Putamen (tissue), 1 donor: ENCODE measurements around the gene IL24.
"Not testable (repeated sequence)": the region's sequence is repeated elsewhere in the genome, so short reads cannot be mapped to it uniquely, and the experiment has no call there.

Experiments
- DNase-seq: peaks from one replicate; pipeline ENCODE4 v3.0.0-alpha.2; 2016; ENCODE audit warnings: low spot score

The IL24 gene

DNA sequence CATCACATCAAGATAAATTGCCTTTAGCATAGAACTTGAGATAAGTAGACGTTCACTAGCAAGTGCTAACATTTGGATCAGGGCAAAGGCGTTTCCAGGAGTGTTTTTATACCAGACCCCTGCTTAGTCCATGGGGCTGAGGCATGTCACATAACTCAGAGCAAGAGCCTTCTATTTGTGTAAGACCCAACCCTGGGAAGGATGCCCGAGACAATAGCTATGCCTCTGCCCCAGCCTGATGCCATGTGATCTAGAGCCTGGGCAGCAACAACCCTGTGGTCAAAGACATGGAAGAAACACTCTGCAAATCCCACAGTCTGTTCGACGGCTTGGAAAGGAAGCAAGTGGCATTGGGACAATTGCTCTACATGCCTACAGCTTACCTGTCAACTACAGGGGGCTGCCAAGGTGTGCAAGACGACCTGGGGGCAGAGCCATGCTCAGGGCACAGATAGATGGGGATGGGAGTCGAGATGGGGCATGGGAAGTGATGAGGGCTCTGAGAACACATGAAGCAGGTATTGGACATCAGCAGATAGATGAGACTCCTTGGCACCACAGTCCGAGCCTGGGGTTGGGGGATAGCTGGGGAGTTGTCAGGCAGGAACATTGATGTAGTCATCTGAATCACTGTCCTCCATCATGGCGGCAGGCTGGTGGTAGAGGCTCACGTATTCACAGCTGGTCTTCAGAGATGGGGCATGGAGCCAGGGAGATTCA lies 7.3 kb downstream of the IL24 start:
- no peak for DNase-seq

DNA sequence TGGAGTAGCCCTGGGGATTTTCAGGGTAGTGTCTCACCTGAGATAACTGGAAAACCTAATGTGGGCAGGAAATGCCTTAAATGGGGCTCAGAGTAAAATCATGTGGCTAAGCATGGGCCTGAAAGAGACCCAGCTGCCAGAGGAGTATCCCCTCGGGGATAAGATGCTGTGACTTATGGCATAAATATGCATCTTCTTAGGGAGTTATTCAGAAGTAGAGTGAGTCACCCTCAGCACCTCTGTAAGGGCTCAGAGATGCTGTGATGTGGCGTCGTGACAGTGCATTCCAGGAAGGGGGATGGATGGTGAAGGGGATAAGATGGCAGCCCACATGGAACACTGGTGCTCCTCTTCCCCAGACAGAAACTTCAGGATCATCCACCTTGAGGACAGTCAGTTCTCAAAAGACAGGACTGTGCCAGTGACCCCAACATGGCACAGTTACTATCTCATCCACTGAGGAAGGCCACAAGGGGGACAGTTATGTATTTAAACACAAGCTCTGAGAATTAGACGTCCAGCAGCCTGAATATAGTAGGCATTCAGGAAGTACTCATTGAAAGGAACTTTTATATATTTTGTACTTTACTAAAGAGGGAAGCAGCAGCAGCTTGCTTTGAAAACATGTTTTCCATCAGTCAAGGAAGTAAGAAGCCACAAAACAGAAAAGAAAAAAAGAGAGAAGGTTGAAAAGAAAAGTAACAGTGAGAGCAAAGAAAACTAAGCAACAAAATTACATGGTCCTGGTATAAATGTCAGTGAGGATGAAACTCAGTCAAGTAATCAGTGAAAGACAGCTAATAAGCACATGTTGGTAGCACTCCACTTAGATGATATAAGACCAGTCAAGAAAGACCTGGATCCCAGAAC lies 8.3 kb downstream of the IL24 start:
- DNase-seq = no peak

GRCh38 chr1:206907304-206907991 lies 10.2 kb downstream of the IL24 start:
- DNase-seq = no peak

DNA sequence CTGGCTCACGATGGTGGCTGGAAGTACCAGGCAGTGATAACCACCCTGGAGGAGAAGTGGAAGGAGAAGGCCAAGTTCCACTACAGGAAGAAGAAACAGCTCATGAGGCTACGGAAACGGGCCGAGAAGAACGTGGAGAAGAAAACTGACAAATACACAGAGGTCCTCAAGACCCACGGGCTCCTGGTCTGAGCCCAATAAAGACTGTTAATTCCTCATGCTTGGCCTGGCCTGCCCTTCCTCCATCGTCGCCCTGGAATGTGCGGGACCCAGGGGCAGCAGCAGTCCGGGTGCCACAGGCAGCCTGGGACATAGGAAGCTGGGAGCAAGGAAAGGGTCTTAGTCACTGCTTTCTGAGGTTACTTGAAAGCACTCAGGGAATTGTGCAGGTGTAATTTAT lies 10.8 kb downstream of the IL24 start:
- no peak for DNase-seq

- DNase-seq = no peak
Measured at GRCh38 chr1:206909161-206909882, 12.1 kb downstream of the IL24 start.

DNA sequence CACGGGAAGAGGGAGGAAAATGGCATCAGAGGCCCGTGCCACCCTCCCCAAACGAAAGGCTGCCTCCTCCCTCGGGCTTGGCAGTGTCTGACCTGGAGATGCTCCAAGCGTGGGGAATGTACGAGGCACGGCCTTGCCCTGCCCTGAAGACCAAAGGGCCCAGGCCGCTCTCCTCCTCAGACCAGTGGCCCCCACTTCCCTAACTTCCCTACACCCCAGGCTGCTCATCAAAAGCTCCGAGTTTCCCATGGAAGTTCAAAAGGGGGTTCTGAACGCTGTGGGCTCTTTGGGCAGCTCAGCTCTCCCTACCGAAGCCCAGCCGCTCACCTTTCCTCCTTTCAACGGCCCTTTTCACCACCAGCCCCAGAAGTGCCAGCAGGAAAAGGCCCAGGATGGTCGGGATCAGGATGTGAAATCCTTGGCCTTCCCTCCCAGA lies 12.7 kb downstream of the IL24 start:
- DNase-seq = no peak

- DNase-seq = no peak
Measured at GRCh38 chr1:206911064-206911663, 13.9 kb downstream of the IL24 start.

GRCh38 chr1:206912445-206913095 lies 15.3 kb downstream of the IL24 start:
- peak; percentile 67 for DNase-seq

- DNase-seq = no peak
Measured at GRCh38 chr1:206913766-206914537, 16.7 kb downstream of the IL24 start.

DNA sequence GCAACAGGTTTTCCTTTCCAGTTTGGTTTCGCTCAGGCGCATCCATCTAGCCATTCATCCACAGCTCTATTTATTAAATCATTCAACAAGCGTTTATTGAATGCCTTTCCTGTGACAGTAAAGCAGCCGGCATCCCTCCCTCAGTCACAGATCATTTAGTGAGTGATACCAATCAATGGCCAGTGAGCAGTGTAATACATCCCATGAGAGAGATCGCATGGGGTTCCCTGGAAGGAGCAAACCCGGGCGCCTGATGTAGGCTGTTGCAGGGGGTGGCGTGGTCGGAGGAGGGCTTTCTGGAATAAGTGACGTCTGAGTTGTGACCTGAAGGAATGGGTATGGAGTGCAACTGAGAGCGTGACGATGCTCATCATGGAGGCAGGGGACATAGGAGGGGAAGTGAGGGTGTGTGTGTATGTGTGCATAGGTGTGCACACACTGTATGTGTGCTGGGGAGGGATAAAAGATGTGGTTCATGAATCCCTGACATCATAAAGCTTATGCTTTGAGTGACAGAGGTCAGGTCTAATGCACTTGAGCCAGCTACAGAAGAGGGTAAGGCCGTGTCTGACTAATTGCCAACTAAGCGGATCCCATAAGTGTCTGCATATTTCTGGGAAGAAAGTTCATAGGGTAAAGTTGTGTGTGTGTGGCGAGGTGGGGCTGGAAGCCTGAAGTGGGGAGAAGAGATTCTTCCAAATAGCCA lies 17.9 kb downstream of the IL24 start:
- no peak for DNase-seq

DNA sequence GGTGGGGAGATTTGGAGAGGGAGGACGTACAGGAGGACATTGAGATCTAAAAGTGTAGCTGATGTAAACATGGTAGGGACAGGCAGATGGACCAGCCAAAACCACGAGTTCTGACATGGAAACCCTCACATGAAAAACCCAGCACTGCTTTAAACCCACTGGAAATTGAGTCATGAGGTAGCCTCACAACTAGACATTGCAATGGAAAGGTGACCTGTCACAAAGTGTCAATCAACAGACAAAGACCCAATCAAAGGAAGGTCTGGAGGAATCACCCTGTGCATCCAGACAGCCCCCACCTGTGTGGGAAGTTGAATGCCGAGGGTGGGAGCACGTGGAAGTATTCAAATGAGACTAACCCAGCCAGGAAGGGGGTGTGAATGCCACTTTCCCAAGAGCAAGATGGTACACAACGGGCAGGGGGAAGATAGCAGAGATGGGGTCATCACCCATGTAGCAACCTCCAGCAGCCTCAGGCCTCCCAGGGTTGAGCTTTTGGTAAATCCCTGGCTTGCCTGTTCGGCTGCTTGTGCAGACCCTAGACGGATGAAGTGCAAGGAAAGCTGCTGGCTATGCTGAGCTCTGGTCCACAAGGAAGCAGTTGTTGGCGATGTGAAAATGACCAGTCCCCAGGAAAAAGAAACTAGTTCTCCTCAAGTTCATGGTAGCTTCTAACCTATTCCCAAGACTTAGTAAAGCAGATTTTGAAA lies 18.9 kb downstream of the IL24 start:
- no peak for DNase-seq

- no peak for DNase-seq
Measured at GRCh38 chr1:206918076-206918475, 20.8 kb downstream of the IL24 start.

GRCh38 chr1:206921772-206922265 lies 24.6 kb downstream of the IL24 start, which contains the start of gene FCMR:
Gene FCMR, minus strand, starts transcription at chr1:206921941. Its CDS starts 87 bp downstream, at chr1:206921854.
- peak; percentile 42 for DNase-seq

DNA sequence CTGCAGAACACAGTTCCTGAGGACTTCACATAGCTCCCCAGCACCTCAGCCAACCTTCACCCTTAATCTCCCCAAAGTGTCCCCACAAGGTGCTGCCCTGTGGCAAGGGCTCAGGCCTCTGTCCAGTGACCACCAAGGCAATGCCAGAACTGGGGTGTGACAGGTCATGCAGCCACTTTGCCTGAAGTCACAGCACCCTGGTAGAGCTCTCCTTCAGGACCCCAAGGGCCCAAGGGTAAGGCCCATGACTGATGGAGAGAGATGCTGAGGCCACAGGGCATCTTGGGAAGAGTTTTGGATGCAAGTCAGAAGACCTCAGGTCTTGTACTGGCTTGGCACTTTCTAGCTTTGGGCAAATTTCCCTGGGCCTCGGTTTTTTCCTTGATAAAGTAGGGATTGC lies 25.3 kb downstream of the IL24 start:
- no peak for DNase-seq

DNA sequence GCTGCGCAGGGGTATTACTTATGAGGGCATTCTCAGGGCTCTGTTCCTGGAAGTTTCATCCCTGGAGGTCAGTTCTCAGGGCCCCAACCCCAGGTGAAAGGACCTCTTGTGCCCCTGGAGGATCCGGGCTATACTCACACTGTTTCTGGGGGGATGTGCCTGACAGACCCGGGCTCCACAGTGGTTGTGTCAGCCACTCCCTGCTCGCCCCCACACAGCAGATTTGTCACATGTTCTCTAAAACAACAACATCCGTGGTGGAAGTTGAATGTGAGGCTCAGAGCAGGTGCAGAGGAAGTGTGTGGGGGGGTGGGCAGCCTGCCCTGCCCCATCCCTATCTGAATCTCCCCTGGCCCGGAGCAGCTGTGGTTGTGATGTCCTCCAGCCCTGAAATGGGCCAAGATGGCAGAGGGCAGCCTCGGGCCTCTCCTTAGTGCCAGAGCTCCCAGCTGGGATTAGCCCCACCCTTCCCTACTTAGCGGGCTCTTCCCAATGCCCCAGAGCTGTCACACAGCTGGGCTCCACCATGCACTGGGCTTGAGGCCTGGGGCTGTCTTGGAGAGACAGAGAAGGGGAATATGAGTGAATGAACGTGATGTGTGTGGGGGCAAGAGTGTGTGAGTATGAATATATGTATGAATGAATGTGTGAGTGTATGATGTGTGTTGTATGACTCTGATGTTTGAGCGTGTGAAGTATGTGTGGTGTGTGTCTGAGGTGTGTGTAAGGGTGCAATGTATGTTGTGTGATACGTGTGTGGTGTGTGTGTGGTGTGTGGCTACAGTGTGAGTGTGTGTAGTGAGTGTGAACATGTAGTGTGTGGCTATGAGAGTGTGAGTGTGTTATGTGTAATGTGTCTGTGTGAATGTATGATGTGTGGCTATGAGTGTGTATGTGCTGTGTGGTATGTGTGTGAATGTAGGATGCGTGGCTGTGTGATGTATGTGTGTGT lies 26.0 kb downstream of the IL24 start:
- no peak for DNase-seq

DNA sequence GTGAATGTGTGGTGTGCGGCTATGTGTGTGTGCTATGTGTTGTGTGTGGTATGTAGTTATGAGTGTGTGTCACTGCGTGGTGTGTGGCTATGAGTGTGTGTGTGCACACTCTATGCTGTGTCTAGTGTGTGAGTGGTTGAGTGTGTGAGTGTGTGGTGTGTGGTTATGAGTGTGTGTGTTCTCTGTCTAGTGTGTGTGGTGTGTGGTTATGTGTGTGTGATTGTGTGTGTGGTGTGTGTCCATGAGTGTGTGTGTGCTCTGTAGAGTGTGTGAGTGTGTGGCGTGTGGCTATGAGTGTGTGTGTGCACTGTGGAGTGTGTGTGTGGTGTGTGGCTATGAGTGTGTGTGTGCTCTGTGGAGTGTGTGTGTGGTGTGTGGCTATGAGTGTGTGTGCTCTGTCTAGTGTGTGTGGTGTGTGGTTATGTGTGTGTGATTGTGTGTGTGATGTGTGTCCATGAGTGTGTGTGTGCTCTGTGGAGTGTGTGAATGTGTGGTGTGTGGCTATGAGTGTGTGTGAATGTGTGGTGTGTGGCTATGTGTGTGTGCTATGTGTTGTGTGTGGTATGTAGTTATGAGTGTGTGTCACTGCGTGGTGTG lies 26.8 kb downstream of the IL24 start:
- not testable (repeated sequence) for DNase-seq

DNA sequence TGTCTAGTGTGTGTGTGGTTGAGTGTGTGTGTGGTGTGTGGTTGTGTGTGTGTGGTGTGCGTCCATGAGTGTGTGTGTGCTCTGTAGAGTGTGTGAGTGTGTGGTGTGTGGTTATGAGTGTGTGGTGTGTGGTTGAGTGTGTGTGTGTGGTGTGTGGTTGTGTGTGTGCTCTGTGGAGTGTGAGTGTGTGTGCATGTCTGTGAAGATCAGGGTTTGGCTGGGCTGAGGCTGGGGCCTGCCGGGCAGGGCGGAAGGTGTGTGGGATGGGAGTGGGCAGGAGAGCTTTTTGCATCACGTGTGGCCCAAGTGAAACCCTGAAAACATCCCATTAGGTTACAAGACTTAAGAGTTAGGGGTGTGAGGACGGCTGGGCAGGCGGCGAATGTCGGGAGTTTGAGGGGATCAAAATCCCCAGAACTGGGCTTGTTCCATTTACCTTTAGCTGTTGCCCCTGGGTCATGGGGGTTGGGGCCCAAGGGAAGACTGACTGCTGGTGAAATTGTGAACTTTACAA lies 27.4 kb downstream of the IL24 start:
- DNase-seq = no peak
